Measurements from ENCODE around the gene GSG1L2.

- TF ChIP-seq EZH2 (IDR thresholded peaks at IDR 0.05; ENCODE audit: borderline replicate concordance, low read length) (no peak), CTCF (conservative IDR thresholded peaks at IDR 0.05 in 1 of 2, IDR thresholded peaks at IDR 0.05 in 1 of 2; ENCODE audit: extremely low read depth in 1 of 2, insufficient read depth in 1 of 2, low read depth in 1 of 2, low read length in 2 of 2) (no peak)
Observed at GRCh38 chr17:9854255-9854654, 32.4 kb upstream of the GSG1L2 start.
